Measurements from ENCODE around the gene SLC7A11. TPM values are rescaled to one million over a fixed set of nuclear protein-coding genes. Genes with fewer than 3 reads are reported as not detected.
A peak's percentile ranks its signal among the peaks of the same experiment; 100 is the strongest.

Gene SLC7A11
- total RNA-seq, 1 donor from 2014 or later = 0.62 TPM

GRCh38 chr4:138161351-138161750 lies 80.8 kb downstream of the SLC7A11 start:
- no peak for DNase-seq

- no peak for DNase-seq
These were observed 83.3 kb downstream of the SLC7A11 start for GRCh38 chr4:138158746-138159297.

- no peak for DNase-seq
These were observed 101.3 kb downstream of the SLC7A11 start for GRCh38 chr4:138140879-138141278.

- DNase-seq = no peak
These were observed 103.4 kb downstream of the SLC7A11 start for GRCh38 chr4:138138774-138139173.

- no peak for DNase-seq
These were observed 106.5 kb downstream of the SLC7A11 start for GRCh38 chr4:138135610-138136009.

GRCh38 chr4:138118270-138118669 lies 123.9 kb downstream of the SLC7A11 start:
- DNase-seq = no peak

GRCh38 chr4:138115053-138115452 lies 127.1 kb downstream of the SLC7A11 start:
- no peak for DNase-seq

- DNase-seq = peak; percentile 43
These were observed 127.7 kb downstream of the SLC7A11 start for GRCh38 chr4:138114434-138114833.

All from tongue (tissue), 2 donors.